Erythroblast (primary cell): Measurements from ENCODE around the gene MAP7.
"Not testable (repeated sequence)": the region's sequence is repeated elsewhere in the genome, so short reads cannot be mapped to it uniquely, and the experiment has no call there.

Experiments
- GATA1 ChIP-seq: IDR thresholded peaks from 2 replicates; pipeline ENCODE4 v1.6.1; 2011; ENCODE audit warnings: low read depth, mild to moderate bottlenecking, control low read depth, low read length, moderate library complexity
- POLR2A ChIP-seq: IDR thresholded peaks from 2 replicates; pipeline ENCODE4 v1.6.1; 2011; ENCODE audit warnings: mild to moderate bottlenecking, low read length

DNA sequence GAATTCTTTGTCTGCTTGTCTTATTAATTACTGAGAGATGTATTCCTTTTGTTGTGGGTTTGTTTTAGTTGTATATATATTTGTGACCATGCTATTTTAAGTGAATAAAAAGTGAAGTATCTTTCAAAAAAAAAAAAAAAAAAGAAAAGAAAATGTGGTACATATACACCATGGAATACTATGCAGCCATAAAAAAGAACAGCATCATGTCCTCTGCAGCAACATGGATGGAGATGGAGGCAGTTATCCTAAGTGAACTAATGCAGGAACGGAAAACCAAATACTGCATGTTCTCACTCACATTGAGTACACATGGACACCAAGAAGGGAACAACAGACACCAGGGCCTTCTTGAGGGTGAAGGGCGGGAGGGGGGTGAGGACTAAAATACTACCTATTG, 67.2 kb downstream of the MAP7 start:
- TF ChIP-seq POLR2A, GATA1: not testable (repeated sequence)
